K562 (cell line): ENCODE data around the gene FASTK. TPM values are rescaled to one million over a fixed set of nuclear protein-coding genes. Genes with fewer than 3 reads are reported as not detected.

ENCODE experiments used
- BRD4 ChIP-seq: fragments of 200-600 bp; sonication (generic); IDR thresholded peaks from 2 replicates; pipeline ENCODE4 v1.6.1; 2017; ENCODE audit warnings: inconsistent platforms
- CBFA2T2 ChIP-seq: fragments of 450-650 bp; conservative IDR thresholded peaks from 2 replicates; pipeline ENCODE4 v1.6.1; 2017; ENCODE audit warnings: mild to moderate bottlenecking
- CHD1 ChIP-seq: fragments of 200-600 bp; sonication (generic); IDR thresholded peaks from one replicate; pipeline ENCODE4 v1.6.1; 2012; ENCODE audit warnings: mild to moderate bottlenecking, moderate library complexity, low read length, inconsistent platforms
- ELF2 ChIP-seq: fragments of 250-450 bp; sonication (Bioruptor Pico); IDR thresholded peaks from 2 replicates; pipeline ENCODE4 v1.5.0; 2021; ENCODE audit warnings: mild to moderate bottlenecking
- ETS2 ChIP-seq: IDR thresholded peaks from 2 replicates; pipeline ENCODE4 v1.6.1; 2016; ENCODE audit warnings: borderline replicate concordance, missing genetic modification characterization, mild to moderate bottlenecking, moderate library complexity, missing compliant biosample characterization; ENCODE audit not compliant: poor library complexity, severe bottlenecking
- KAT7 ChIP-seq: sonication (generic); formaldehyde crosslinking; IDR thresholded peaks from 2 replicates; pipeline ENCODE4 v1.8.0; 2022; ENCODE audit warnings: missing genetic modification reagents, mild to moderate bottlenecking, borderline replicate concordance
- PHB ChIP-seq: fragments of 250-450 bp; sonication (Bioruptor Pico); IDR thresholded peaks from 2 replicates; pipeline ENCODE4 v1.5.0; 2021
- PHTF2 ChIP-seq: fragments of 250-450 bp; sonication (Bioruptor Pico); IDR thresholded peaks from 2 replicates; pipeline ENCODE4 v1.5.0; 2021; ENCODE audit warnings: mild to moderate bottlenecking
- RB1 ChIP-seq: fragments of 450-650 bp; IDR thresholded peaks from 2 replicates; pipeline ENCODE4 v1.6.1; 2017; ENCODE audit warnings: low read depth, mild to moderate bottlenecking
- THRAP3 ChIP-seq: fragments of 450-650 bp; IDR thresholded peaks from 2 replicates; pipeline ENCODE4 v1.6.1; 2016; ENCODE audit warnings: mild to moderate bottlenecking, inconsistent platforms, borderline replicate concordance
- TSC22D4 ChIP-seq: fragments of 450-650 bp; IDR thresholded peaks from 2 replicates; pipeline ENCODE4 v1.6.1; 2016; ENCODE audit warnings: missing genetic modification characterization, missing biosample characterization, control low read depth
- ZNF217 ChIP-seq: sonication (generic); formaldehyde crosslinking; IDR thresholded peaks from 2 replicates; pipeline ENCODE4 v1.8.0; 2022; ENCODE audit warnings: mild to moderate bottlenecking, missing genetic modification reagents
- ZNF707 ChIP-seq: fragments of 250-450 bp; sonication (Bioruptor Pico); conservative IDR thresholded peaks from 2 replicates; pipeline ENCODE4 v1.8.0; 2022; ENCODE audit warnings: inconsistent platforms, mild to moderate bottlenecking, moderate library complexity
- polyA plus RNA-seq, 8 experiments: library from polyadenylated mRNA; depleted of rRNA in 4 of 8; stranded (reverse) in 5 of 8; unstranded in 3 of 8; fragments of >200 nt; fragmentation: Nextera tagmentation in 2 of 8; fragmentation: Illumina TruSeq in 1 of 8; extraction: Ambion mirVana in 2 of 8; extraction: Trizol in 1 of 8; gene quantifications; 2 replicates each; pipeline versions ENCODE4 v1.2.1 to v1.2.3, GENCODE V29; 2011 to 2014; ENCODE audit warnings: inconsistent platforms in 1 of 8, missing spikeins in 1 of 8
- total RNA-seq, 7 experiments: library from RNA; depleted of rRNA in 6 of 7; stranded (reverse); fragments of >200 nt in 6 of 7; fragmentation: Illumina TruSeq in 2 of 7; extraction: Trizol in 2 of 7; gene quantifications; 2 replicates each; pipeline versions ENCODE4 v1.2.1 to v1.2.3, GENCODE V29; 2011 to 2021; ENCODE audit warnings: low replicate concordance in 1 of 7
- TF ChIP-seq, protein P1 (sequence below), 2 experiments: IDR thresholded peaks; 2 replicates each; pipeline ENCODE4 v1.6.1; 2011; ENCODE audit warnings: borderline replicate concordance in 1 of 2, control low read depth in 1 of 2, low read depth in 1 of 2, low read length in 1 of 2, mild to moderate bottlenecking in 1 of 2, mixed read lengths in 1 of 2, moderate library complexity in 1 of 2; ENCODE audit not compliant: insufficient read depth in 1 of 2, insufficient read length in 1 of 2, poor library complexity in 1 of 2, severe bottlenecking in 1 of 2; ENCODE audit errors: extremely low read depth in 1 of 2
- TF ChIP-seq, protein P2 (sequence below), 2 experiments: fragments of 450-650 bp in 1 of 2; IDR thresholded peaks; 2 replicates each; pipeline ENCODE4 v1.6.1; 2011 to 2017; ENCODE audit warnings: low read depth in 2 of 2, antibody characterized with exemption in 1 of 2, borderline replicate concordance in 1 of 2, low read length in 1 of 2, mild to moderate bottlenecking in 1 of 2, mixed read lengths in 1 of 2; ENCODE audit not compliant: control insufficient read depth in 1 of 2
- TF ChIP-seq, protein P3 (sequence below): fragments of 250-450 bp; sonication (Bioruptor Pico); IDR thresholded peaks from 2 replicates; pipeline ENCODE4 v1.4.0; 2020; ENCODE audit warnings: borderline replicate concordance
- TF ChIP-seq, protein P4 (sequence below): sonication (generic); formaldehyde crosslinking; IDR thresholded peaks from 2 replicates; pipeline ENCODE4 v1.8.0; 2022; ENCODE audit warnings: mild to moderate bottlenecking, low read depth, missing genetic modification reagents
- TF ChIP-seq, protein P5 (sequence below): fragments of 450-650 bp; formaldehyde crosslinking; IDR thresholded peaks from 2 replicates; pipeline ENCODE4 v1.4.0; 2022; ENCODE audit warnings: missing genetic modification characterization

FASTK gene
- total and polyA plus RNA-seq, 9 of the 15 experiments (the other 6 are each of a cell fraction or from before 2014, with no cell fraction given), result 0.51 to 150 (median 48.2) TPM

DNA sequence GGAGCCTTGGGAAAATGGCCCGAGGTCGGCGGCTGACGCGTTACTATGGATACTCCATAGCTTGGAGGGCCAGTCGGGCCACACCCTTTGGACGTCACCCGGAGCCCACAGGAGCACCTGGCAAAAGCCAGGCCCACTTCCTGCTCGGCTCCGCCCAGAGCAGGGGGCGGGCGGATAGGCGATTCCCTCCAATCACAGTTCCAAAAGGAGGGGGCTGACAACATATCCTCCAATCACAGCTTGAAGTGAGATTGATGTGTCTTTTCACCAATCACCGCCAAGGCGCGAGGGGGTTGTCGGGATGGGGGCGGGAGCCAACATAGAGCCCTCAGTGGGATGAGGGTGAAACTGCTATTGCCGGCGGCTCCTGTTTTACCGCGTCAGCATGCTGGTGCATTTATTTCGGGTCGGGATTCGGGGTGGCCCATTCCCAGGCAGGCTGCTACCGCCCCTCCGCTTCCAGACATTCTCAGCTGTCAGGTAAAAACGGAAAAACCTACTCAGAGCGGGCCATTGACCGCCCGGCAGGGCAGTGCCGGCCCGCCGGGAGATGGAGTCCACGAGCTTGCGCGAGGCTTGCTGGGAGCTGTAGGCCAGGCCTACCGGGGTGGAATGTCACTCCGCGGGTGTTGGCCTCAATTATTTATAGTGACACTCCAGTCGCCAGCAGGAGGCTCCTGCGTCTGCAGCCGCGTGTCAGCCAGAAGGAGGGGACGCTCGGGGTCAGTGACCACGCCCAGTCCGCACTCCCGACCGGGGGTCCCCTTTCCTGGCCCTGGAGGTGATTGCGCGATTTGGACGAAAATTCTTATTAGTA lies 52.3 kb downstream of the FASTK start, which contains the start of gene ABCB8 (continued):
- TF ChIP-seq ELF2 (CRISPR knock-in tag) (peak; percentile 74; the same call in 1 of the 2 replicates), BRD4 (no peak), ZNF707 (no peak), PHTF2 (CRISPR knock-in tag) (no peak), PHB (no peak), THRAP3 (no peak), KAT7 (peak; percentile 97; the same call in 1 of the 2 replicates), CHD1 (no peak), RB1 (peak; percentile 80), TSC22D4 (tag) (no peak), ETS2 (tag) (no peak), ZNF217 (CRISPR knock-in tag) (no peak), CBFA2T2 (no peak)
- TF ChIP-seq, protein P1, sequence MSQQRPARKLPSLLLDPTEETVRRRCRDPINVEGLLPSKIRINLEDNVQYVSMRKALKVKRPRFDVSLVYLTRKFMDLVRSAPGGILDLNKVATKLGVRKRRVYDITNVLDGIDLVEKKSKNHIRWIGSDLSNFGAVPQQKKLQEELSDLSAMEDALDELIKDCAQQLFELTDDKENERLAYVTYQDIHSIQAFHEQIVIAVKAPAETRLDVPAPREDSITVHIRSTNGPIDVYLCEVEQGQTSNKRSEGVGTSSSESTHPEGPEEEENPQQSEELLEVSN (IDR thresholded peaks at IDR 0.05; ENCODE audit: borderline replicate concordance in 1 of 2, extremely low read depth in 1 of 2, insufficient read depth in 1 of 2, insufficient read length in 1 of 2, low read depth in 1 of 2, low read length in 1 of 2, poor library complexity in 1 of 2, severe bottlenecking in 1 of 2), result peak; percentile 63 to 89
- TF ChIP-seq, protein P2, sequence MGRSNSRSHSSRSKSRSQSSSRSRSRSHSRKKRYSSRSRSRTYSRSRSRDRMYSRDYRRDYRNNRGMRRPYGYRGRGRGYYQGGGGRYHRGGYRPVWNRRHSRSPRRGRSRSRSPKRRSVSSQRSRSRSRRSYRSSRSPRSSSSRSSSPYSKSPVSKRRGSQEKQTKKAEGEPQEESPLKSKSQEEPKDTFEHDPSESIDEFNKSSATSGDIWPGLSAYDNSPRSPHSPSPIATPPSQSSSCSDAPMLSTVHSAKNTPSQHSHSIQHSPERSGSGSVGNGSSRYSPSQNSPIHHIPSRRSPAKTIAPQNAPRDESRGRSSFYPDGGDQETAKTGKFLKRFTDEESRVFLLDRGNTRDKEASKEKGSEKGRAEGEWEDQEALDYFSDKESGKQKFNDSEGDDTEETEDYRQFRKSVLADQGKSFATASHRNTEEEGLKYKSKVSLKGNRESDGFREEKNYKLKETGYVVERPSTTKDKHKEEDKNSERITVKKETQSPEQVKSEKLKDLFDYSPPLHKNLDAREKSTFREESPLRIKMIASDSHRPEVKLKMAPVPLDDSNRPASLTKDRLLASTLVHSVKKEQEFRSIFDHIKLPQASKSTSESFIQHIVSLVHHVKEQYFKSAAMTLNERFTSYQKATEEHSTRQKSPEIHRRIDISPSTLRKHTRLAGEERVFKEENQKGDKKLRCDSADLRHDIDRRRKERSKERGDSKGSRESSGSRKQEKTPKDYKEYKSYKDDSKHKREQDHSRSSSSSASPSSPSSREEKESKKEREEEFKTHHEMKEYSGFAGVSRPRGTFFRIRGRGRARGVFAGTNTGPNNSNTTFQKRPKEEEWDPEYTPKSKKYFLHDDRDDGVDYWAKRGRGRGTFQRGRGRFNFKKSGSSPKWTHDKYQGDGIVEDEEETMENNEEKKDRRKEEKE (IDR thresholded peaks at IDR 0.05; ENCODE audit: borderline replicate concordance in 1 of 2, control insufficient read depth in 1 of 2, low read depth in 2 of 2, low read length in 1 of 2), result peak in 1 of 2 experiments; percentile 69; a peak in 1 of 4 replicates
- TF ChIP-seq, protein P3, sequence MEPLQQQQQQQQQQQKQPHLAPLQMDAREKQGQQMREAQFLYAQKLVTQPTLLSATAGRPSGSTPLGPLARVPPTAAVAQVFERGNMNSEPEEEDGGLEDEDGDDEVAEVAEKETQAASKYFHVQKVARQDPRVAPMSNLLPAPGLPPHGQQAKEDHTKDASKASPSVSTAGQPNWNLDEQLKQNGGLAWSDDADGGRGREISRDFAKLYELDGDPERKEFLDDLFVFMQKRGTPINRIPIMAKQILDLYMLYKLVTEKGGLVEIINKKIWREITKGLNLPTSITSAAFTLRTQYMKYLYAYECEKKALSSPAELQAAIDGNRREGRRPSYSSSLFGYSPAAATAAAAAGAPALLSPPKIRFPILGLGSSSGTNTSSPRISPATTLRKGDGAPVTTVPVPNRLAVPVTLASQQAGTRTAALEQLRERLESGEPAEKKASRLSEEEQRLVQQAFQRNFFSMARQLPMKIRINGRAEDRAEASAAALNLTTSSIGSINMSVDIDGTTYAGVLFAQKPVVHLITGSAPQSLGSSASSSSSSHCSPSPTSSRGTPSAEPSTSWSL, result 0 out of 2 replicates have a peak, but pooled peaks have one; percentile 57
- TF ChIP-seq, protein P4, sequence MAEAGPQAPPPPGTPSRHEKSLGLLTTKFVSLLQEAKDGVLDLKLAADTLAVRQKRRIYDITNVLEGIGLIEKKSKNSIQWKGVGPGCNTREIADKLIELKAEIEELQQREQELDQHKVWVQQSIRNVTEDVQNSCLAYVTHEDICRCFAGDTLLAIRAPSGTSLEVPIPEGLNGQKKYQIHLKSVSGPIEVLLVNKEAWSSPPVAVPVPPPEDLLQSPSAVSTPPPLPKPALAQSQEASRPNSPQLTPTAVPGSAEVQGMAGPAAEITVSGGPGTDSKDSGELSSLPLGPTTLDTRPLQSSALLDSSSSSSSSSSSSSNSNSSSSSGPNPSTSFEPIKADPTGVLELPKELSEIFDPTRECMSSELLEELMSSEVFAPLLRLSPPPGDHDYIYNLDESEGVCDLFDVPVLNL (CRISPR knock-in tag), result no peak
- TF ChIP-seq, protein P5, sequence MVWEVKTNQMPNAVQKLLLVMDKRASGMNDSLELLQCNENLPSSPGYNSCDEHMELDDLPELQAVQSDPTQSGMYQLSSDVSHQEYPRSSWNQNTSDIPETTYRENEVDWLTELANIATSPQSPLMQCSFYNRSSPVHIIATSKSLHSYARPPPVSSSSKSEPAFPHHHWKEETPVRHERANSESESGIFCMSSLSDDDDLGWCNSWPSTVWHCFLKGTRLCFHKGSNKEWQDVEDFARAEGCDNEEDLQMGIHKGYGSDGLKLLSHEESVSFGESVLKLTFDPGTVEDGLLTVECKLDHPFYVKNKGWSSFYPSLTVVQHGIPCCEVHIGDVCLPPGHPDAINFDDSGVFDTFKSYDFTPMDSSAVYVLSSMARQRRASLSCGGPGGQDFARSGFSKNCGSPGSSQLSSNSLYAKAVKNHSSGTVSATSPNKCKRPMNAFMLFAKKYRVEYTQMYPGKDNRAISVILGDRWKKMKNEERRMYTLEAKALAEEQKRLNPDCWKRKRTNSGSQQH, result peak; percentile 83; the same call in 1 of the 2 replicates
